Lung (tissue), 12 donors: ENCODE results near the gene AUTS2. TPM values are rescaled to one million over a fixed set of nuclear protein-coding genes. Genes with fewer than 3 reads are reported as not detected.

Experiments
- ATAC-seq: fragments of 200-7000 bp; cut with Tn5 transposase; one replicate; pipeline ENCODE4 v1.9.1; 2020; ENCODE audit warnings: moderate number of reproducible peaks; ENCODE audit not compliant: insufficient read depth, low FRiP score
- DNase-seq, 3 donors: peaks; one replicate each; pipeline ENCODE4 v3.0.0-alpha.2; 2013 to 2017
- H3K27ac ChIP-seq, 2 donors: one replicate each; pipeline ENCODE4 v1.5.1; 2013; ENCODE audit warnings: mild to moderate bottlenecking in 2 of 2, moderate library complexity in 2 of 2, control low read depth in 1 of 2, inconsistent platforms in 1 of 2, low read depth in 1 of 2, low read length in 1 of 2
- H3K27me3 ChIP-seq, 3 donors: one replicate each; pipeline ENCODE4 v1.5.1; 2013; ENCODE audit warnings: low read length in 2 of 3; ENCODE audit not compliant: control insufficient read depth in 3 of 3, insufficient read depth in 3 of 3
- H3K36me3 ChIP-seq, 4 donors: one replicate each; pipeline ENCODE4 v1.5.1; 2013; ENCODE audit warnings: low read length in 4 of 4, mild to moderate bottlenecking in 1 of 4, moderate library complexity in 1 of 4; ENCODE audit not compliant: control insufficient read depth in 4 of 4, insufficient read depth in 4 of 4
- H3K4me1 ChIP-seq, 5 donors: one replicate each; pipeline ENCODE4 v1.5.1; 2013; ENCODE audit warnings: low read length in 5 of 5, mild to moderate bottlenecking in 2 of 5, moderate library complexity in 1 of 5; ENCODE audit not compliant: control insufficient read depth in 5 of 5, insufficient read depth in 5 of 5
- H3K4me3 ChIP-seq: one replicate; pipeline ENCODE4 v1.5.1; 2013; ENCODE audit warnings: mild to moderate bottlenecking, control low read depth, moderate library complexity
- H3K9ac ChIP-seq, 2 donors: one replicate each; pipeline ENCODE4 v1.5.1; 2013; ENCODE audit warnings: low read length in 2 of 2, control low read depth in 1 of 2; ENCODE audit not compliant: insufficient read depth in 1 of 2
- H3K9me3 ChIP-seq, 4 donors: one replicate each; pipeline ENCODE4 v1.5.1; 2013; ENCODE audit warnings: low read length in 3 of 4, mild to moderate bottlenecking in 1 of 4, moderate library complexity in 1 of 4; ENCODE audit not compliant: control insufficient read depth in 4 of 4, insufficient read depth in 3 of 4
- WGBS, 2 donors: extraction: QIAGEN DNeasy Blood & Tissue Kit; methylation state at CpG; one replicate each; pipeline ENCODE4 v1.1.7; 2013; 5-methylcytosine and 5-hydroxymethylcytosine counted together
- polyA plus RNA-seq, 2 donors: library from polyadenylated mRNA; stranded (reverse); fragments of 200-250 nt; gene quantifications; one replicate each; pipeline ENCODE4 v1.2.1, GENCODE V29; 2013
- total RNA-seq, 2 donors: library from RNA; depleted of rRNA in 1 of 2; stranded (reverse); fragments of >200 nt in 1 of 2; gene quantifications; one replicate each; pipeline ENCODE4 v1.2.1, GENCODE V29; 2014 to 2021
- TF ChIP-seq, protein P1 (sequence below): IDR thresholded peaks from 2 replicates; pipeline ENCODE4 v1.5.1; 2012; ENCODE audit warnings: mild to moderate bottlenecking; ENCODE audit errors: control extremely low read depth, extremely low read depth
- donor health status: control.
- donor health status: control.
- donor health status: Bipolar disorder and iron deficiency.
- donor health status: healthy.
- donor health status: DM: yes; HTN: yes; CAD: no.

The AUTS2 gene
- total and polyA plus RNA-seq, 4 donors = 11.8 to 115 (median 40.6) TPM

- no peak for DNase-seq
Measured at GRCh38 chr7:69585169-69585568, 13.1 kb upstream of the AUTS2 start.

GRCh38 chr7:69586321-69586720, 12.0 kb upstream of the AUTS2 start:
- no peaks in the 10 kb centered on the region for H3K9me3 ChIP-seq
- no peaks in the 10 kb centered on the region for H3K4me1 ChIP-seq
- H3K36me3 ChIP-seq = no peaks in the 10 kb centered on the region
- H3K9ac ChIP-seq = no peak overlapping the region
- 91 to 93% methylated on average over 3 of the region's 3 CpGs for WGBS, 2 donors
- ATAC-seq (no peak), DNase-seq (no peak)
- no peak overlapping the region for H3K4me3 ChIP-seq
- TF ChIP-seq, protein P1, sequence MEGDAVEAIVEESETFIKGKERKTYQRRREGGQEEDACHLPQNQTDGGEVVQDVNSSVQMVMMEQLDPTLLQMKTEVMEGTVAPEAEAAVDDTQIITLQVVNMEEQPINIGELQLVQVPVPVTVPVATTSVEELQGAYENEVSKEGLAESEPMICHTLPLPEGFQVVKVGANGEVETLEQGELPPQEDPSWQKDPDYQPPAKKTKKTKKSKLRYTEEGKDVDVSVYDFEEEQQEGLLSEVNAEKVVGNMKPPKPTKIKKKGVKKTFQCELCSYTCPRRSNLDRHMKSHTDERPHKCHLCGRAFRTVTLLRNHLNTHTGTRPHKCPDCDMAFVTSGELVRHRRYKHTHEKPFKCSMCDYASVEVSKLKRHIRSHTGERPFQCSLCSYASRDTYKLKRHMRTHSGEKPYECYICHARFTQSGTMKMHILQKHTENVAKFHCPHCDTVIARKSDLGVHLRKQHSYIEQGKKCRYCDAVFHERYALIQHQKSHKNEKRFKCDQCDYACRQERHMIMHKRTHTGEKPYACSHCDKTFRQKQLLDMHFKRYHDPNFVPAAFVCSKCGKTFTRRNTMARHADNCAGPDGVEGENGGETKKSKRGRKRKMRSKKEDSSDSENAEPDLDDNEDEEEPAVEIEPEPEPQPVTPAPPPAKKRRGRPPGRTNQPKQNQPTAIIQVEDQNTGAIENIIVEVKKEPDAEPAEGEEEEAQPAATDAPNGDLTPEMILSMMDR = no peak
- H3K27ac ChIP-seq = no peak overlapping the region
- peaks cover 0 to 5% (median 0%) of the 10 kb centered on the region in 3 donors for H3K27me3 ChIP-seq

More at GRCh38 chr7:69585169-69585568, 13.1 kb upstream of the AUTS2 start:
- no peaks in the 10 kb centered on the region for H3K9me3 ChIP-seq
- no peak overlapping the region for H3K9ac ChIP-seq
- H3K27ac ChIP-seq = no peak overlapping the region
- no peaks in the 10 kb centered on the region for H3K4me1 ChIP-seq
- no peaks in the 10 kb centered on the region for H3K36me3 ChIP-seq
- TF ChIP-seq, protein P1 = no peak
- H3K4me3 ChIP-seq = no peak overlapping the region
- H3K27me3 ChIP-seq = peaks cover 0 to 5% (median 0%) of the 10 kb centered on the region in 3 donors
- 99 to 100% methylated on average over 1 of the region's 1 CpG for WGBS, 2 donors
- ATAC-seq = no peak

DNA sequence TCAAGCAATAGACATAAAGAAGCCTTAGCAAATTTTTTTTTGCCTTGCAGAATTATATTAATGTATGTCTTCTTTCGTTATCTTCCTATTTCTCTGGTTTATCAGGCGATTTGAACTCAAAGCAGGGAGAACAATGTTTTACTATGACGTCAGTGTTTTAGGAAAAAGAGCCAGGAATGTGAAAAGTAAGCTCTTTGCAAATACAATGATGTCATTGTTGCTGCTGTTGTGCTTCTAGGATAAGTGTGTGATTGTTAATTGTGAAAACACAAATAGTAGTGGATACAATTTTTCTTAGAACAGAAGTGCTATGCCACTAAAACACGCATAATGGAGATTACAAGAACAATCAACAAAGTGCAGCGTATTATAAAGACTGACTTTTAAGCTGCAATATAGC, 9.5 kb upstream of the AUTS2 start:
- Histone ChIP-seq H3K27ac (no peak overlapping the region), H3K4me1 (no peaks in the 10 kb centered on the region), H3K9me3 (no peaks in the 10 kb centered on the region), H3K27me3 (peaks cover 0 to 5% (median 0%) of the 10 kb centered on the region in 3 donors), H3K9ac (no peak overlapping the region), H3K4me3 (no peak overlapping the region), H3K36me3 (no peaks in the 10 kb centered on the region)
- ATAC-seq (no peak), DNase-seq (no peak)
- TF ChIP-seq, protein P1 = no peak
- WGBS, 2 donors = 67 to 81% methylated on average over 5 of the region's 5 CpGs

- Histone ChIP-seq H3K27ac (no peak overlapping the region), H3K27me3 (peaks cover 0 to 5% (median 0%) of the 10 kb centered on the region in 3 donors), H3K9me3 (no peaks in the 10 kb centered on the region), H3K4me3 (no peak overlapping the region), H3K9ac (no peak overlapping the region), H3K4me1 (peaks cover 0 to 2% (median 0%) of the 10 kb centered on the region in 5 donors), H3K36me3 (no peaks in the 10 kb centered on the region)
- DNase-seq (no peak), ATAC-seq (no peak)
- TF ChIP-seq, protein P1 = no peak
- WGBS, 2 donors = 92 to 97% methylated on average over 14 of the region's 14 CpGs
Measured at GRCh38 chr7:69591805-69592204, 6.5 kb upstream of the AUTS2 start.
